Lower leg skin (tissue), 4 donors: ENCODE data around the gene HPS4. TPM values are rescaled to one million over a fixed set of nuclear protein-coding genes. Genes with fewer than 3 reads are reported as not detected.
"Not testable (repeated sequence)": the region's sequence is repeated elsewhere in the genome, so short reads cannot be mapped to it uniquely, and the experiment has no call there.

ENCODE experiments used
- DNase-seq, 2 donors: peaks; one replicate each; pipeline ENCODE4 v3.0.0-alpha.2; 2019; ENCODE audit warnings: low spot score in 2 of 2
- H3K4me3 ChIP-seq: fragments of 200-600 bp; sonication (generic); 2 replicates; pipeline ENCODE4 v1.5.1; 2017; ENCODE audit warnings: mild to moderate bottlenecking, low read depth; ENCODE audit not compliant: poor library complexity, severe bottlenecking
- POLR2A ChIP-seq, 2 donors: fragments of 450-650 bp; IDR thresholded peaks; one replicate each; pipeline ENCODE4 v1.6.1; 2016 to 2017; ENCODE audit warnings: antibody characterized with exemption in 2 of 2, mild to moderate bottlenecking in 1 of 2, moderate library complexity in 1 of 2
- WGBS, 2 donors: methylation state at CpG; one replicate each; pipeline ENCODE4 v1.1.5; 2018; 5-methylcytosine and 5-hydroxymethylcytosine counted together
- intact Hi-C: fragments of 100-400 bp; cut with DNase I; formaldehyde crosslinking; loops from one replicate; pipeline ENCODE4 v1.15.0; 2023; ENCODE audit warnings: low total_unique reads
- total RNA-seq, 4 donors: library from RNA; depleted of rRNA; stranded (reverse); fragments of >200 nt; gene quantifications; one replicate each; pipeline ENCODE4 v1.1.0, GENCODE V29; 2016
- TF ChIP-seq, protein P1 (sequence below), 3 donors: fragments of 450-650 bp; IDR thresholded peaks; one replicate each; pipeline ENCODE4 v1.5.1; 2016; ENCODE audit warnings: antibody characterized with exemption in 3 of 3, mild to moderate bottlenecking in 3 of 3, moderate library complexity in 2 of 3

The HPS4 gene
- 10 to 100 TPM; 40.5 to 68.0 (median 47.5) TPM for total RNA-seq

DNA sequence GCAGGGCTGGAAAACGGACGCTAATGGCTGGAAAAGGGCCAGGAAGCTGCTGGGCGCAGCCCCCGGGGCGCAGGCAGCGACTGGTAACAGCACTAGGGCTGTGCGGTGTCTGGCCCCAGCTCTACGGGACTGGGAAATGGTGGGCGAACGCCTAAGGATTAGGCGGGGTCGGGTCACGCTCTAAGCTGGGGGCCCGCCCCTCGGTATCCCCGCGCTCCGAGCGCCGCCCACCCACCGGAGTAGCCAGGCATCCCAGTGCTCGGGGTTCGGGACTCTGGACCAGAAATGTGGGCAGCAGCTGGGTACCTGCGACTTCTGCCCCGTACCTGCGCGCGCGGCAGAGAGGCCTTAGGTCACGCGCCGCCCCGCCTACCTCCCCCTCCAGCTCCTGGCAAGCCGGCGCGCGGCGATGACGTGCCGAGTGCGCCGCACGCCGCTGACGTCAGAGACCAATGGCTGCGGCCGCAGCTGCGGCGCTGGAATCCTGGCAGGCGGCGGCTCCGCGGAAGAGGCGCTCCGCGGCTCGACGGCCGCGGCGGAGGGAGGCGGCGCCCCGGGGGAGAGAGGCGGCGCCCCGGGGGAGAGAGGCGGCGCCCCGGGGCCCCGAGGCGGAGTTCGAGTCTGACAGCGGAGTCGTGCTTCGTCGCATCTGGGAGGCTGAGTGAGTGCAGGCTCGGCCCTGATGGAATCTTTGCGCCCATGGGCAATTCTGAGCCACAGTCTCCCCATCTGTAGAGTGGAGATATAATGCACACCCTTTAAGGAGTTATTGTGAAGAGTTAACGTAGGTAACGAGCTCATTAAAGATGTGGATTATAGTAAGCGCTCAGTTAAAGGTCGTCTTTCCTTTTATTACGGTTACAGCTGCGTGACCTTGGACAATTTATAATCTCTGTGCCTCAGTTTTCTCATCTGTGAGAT is at the start of gene HPS4, which contains the start of gene SRRD:
TSS of gene HPS4 (minus strand) at position 345 of the 921 bp plus-strand sequence. CDS start 2,021 bp downstream, outside the sequence.
TSS of gene SRRD (plus strand) at position 439 of the 921 bp plus-strand sequence. CDS start at position 453, 14 bp downstream.
- peak in 1 of 2 donors; percentile 46 for TF ChIP-seq POLR2A (IDR thresholded peaks at IDR 0.05)
- TF ChIP-seq, protein P1, sequence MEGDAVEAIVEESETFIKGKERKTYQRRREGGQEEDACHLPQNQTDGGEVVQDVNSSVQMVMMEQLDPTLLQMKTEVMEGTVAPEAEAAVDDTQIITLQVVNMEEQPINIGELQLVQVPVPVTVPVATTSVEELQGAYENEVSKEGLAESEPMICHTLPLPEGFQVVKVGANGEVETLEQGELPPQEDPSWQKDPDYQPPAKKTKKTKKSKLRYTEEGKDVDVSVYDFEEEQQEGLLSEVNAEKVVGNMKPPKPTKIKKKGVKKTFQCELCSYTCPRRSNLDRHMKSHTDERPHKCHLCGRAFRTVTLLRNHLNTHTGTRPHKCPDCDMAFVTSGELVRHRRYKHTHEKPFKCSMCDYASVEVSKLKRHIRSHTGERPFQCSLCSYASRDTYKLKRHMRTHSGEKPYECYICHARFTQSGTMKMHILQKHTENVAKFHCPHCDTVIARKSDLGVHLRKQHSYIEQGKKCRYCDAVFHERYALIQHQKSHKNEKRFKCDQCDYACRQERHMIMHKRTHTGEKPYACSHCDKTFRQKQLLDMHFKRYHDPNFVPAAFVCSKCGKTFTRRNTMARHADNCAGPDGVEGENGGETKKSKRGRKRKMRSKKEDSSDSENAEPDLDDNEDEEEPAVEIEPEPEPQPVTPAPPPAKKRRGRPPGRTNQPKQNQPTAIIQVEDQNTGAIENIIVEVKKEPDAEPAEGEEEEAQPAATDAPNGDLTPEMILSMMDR (IDR thresholded peaks at IDR 0.05): no peak
- peak; percentile 83 to 97 for DNase-seq
- H3K4me3 ChIP-seq: peak within 1 kb of the TSS; percentile 70
- 0% methylated on average over 42 to 73 of the region's 85 CpGs for WGBS, 2 donors
- intact Hi-C loops: no loop called here

DNA sequence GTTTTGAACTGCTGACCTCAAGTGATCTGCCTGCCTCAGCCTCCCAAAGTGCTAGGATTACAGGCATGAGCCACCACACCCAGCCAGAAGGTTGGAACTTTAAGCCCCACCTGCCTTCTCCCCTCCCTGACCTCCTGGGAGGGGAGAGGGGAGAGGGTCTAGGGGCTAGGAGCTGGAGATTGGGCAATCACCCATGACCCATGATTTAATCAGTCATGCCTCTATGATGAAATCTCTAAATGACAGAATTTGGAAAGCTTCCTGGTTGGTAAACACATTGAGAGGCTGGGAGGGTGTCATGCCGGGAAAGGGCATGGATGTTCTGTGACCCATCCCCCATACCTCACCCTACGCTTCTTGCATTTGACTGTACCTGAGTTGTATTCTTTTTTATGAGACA is 45.8 kb upstream of the HPS4 start:
- WGBS, 2 donors: 58 to 68% methylated on average over 2 of the region's 2 CpGs
- intact Hi-C loops: no loop called here
- no peak overlapping the region for H3K4me3 ChIP-seq
- TF ChIP-seq, protein P1 (IDR thresholded peaks at IDR 0.05): no peak
- no peak for TF ChIP-seq POLR2A (IDR thresholded peaks at IDR 0.05)
- DNase-seq: no peak

DNA sequence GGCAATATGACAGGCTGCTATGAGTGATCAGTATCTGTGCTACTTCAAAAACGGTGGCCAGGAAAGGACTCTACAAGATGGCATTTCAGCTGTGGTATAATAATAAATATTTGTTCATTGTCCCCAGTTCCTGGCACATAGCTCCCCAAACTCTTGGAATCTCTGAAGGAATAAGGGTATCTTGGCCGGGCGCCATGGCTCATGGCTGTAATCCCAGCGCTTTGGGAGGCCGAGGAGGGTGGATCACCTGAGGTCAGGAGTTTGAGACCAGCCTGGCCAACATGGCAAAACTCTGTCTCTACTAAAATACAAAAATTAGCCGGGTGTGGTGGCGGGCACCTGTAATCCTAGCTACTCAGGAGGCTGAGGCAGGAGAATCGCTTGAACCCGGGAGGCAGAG is 44.9 kb upstream of the HPS4 start:
- DNase-seq, intact Hi-C loops: not testable (repeated sequence)
- 80 to 94% methylated on average over 9 of the region's 9 CpGs for WGBS, 2 donors

DNA sequence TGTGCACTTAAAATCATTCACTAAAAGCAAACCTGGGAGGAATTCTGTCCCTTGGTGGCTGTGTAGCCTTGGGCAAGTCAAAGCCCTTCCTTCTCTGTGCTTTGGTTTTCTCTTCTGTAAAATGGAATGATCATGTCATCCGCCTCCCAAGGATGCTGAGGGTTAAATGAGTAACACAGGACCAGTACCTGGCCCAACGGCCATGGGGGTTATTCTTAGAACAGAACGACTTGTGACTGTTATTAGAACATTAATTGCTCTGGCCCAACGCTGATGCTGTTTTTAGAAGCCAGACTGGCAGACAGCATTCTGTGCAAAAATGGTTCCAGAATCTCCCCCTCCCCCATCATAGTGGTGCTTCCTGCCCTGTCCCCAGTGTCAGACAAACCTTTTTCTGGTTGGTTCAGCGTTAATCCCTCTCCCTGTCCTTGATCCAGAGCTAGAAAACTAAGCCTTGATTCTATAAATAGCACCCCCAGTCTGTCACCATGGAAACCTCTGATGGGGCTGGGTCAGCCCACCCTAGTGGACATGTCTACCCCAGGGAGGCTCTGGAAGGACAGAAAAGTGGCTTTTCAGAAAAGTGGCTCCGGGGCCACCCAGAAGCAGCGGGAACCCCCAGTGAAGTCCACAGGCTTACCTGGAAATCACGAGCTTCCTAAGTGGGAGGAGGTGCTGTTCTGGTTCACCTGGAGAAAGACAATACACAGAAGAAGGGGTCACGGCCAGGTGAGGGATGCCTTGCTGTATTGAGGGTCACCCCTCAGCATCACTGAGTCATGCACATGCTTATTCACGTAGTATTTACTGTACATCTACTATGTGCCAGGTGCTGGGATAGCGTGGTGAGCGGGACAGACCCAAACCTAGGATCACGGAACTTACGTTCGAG is 44.2 kb upstream of the HPS4 start:
- DNase-seq: no peak
- intact Hi-C loops: no loop called here
- no peak for TF ChIP-seq POLR2A (IDR thresholded peaks at IDR 0.05)
- TF ChIP-seq, protein P1 (IDR thresholded peaks at IDR 0.05): no peak
- 77 to 79% methylated on average over 15 of the region's 15 CpGs for WGBS, 2 donors
- H3K4me3 ChIP-seq: no peak overlapping the region

More for the DNA sequence above, 44.9 kb upstream of the HPS4 start:
- not testable (repeated sequence) for H3K4me3 ChIP-seq

DNA sequence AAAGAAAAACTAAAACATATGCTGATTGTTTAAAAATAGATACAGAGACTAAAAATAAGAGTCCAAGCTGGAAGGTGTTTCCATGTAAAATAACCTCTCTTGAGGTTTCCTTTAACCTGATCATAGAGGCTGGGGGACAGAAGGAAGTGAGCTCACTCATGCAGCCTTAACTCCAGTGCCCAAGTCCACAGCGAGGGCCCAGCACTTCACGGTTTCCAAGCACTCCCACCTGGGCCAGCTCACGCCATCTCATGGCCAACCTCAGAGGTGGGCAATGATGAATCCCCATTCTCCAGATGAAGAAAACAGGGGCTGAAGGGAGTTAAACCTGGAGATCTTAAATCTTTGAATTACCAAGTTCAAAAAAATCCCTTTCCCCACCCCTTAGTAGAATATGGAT is 43.6 kb upstream of the HPS4 start:
- TF ChIP-seq, protein P1 (IDR thresholded peaks at IDR 0.05): no peak
- TF ChIP-seq POLR2A (IDR thresholded peaks at IDR 0.05): no peak
- no peak for DNase-seq
- intact Hi-C loops: no loop called here
- WGBS, 2 donors: 80 to 82% methylated on average over 3 of the region's 3 CpGs
- no peak overlapping the region for H3K4me3 ChIP-seq
